Stimulated activated CD8-positive, alpha-beta memory T cell treated with anti-CD3 and anti-CD28 coated beads, Interleukin-4, amount 100 ng/mL, for 1 hour (primary cell): ENCODE data around the gene STKLD1.
"Not testable (repeated sequence)": the region's sequence is repeated elsewhere in the genome, so short reads cannot be mapped to it uniquely, and the experiment has no call there.

Experiments
- DNase-seq, 2 donors: peaks; one replicate each; pipeline ENCODE4 v3.0.0-alpha.2; 2020; ENCODE audit warnings: low read depth in 2 of 2, low spot score in 1 of 2

The STKLD1 gene

GRCh38 chr9:133436681-133437080 lies 60.5 kb downstream of the STKLD1 start:
- DNase-seq, result no peak

GRCh38 chr9:133437753-133438531 lies 61.8 kb downstream of the STKLD1 start:
- DNase-seq, result no peak

GRCh38 chr9:133439337-133439736 lies 63.2 kb downstream of the STKLD1 start:
- DNase-seq, result no peak

- DNase-seq, result no peak
Measured at GRCh38 chr9:133440874-133441273, 64.7 kb downstream of the STKLD1 start.

- no peak for DNase-seq
Measured at GRCh38 chr9:133441571-133441970, 65.4 kb downstream of the STKLD1 start.

GRCh38 chr9:133443248-133443647 lies 67.1 kb downstream of the STKLD1 start:
- no peak for DNase-seq

GRCh38 chr9:133443982-133444381 lies 67.8 kb downstream of the STKLD1 start:
- DNase-seq, result no peak

- DNase-seq, result no peak
Measured at GRCh38 chr9:133445293-133445969, 69.3 kb downstream of the STKLD1 start.

GRCh38 chr9:133448487-133448972 lies 72.4 kb downstream of the STKLD1 start:
- no peak for DNase-seq

GRCh38 chr9:133449760-133450159 lies 73.6 kb downstream of the STKLD1 start:
- no peak for DNase-seq

GRCh38 chr9:133451865-133452264 lies 75.7 kb downstream of the STKLD1 start:
- not testable (repeated sequence) for DNase-seq

GRCh38 chr9:133452562-133452961 lies 76.4 kb downstream of the STKLD1 start:
- DNase-seq, result no peak

GRCh38 chr9:133453651-133454050 lies 77.5 kb downstream of the STKLD1 start:
- DNase-seq, result no peak

- no peak for DNase-seq
Measured at GRCh38 chr9:133454325-133454724, 78.2 kb downstream of the STKLD1 start.

GRCh38 chr9:133454943-133455673 lies 78.9 kb downstream of the STKLD1 start:
- no peak for DNase-seq
